HEK293T (cell line): Measurements from ENCODE around the gene DDX51.
A peak's percentile ranks its signal among the peaks of the same experiment; 100 is the strongest.

Source experiments
- CTCF ChIA-PET: fragments of 350-600 bp; formaldehyde crosslinking; extraction: SDS; loops from one replicate; lab custom pipeline; 2021; ENCODE audit warnings: antibody characterized with exemption, inconsistent platforms; lab: Yijun Ruan, JAX
- POLR2A ChIA-PET: fragments of 350-600 bp; formaldehyde crosslinking; extraction: SDS; loops from one replicate; lab custom pipeline; 2020; ENCODE audit warnings: antibody characterized with exemption, inconsistent platforms; lab: Yijun Ruan, JAX
- DNase-seq: peaks from one replicate; pipeline ENCODE4 v3.0.0; 2012; ENCODE audit warnings: mixed read lengths; ENCODE audit errors: extremely low spot score
- ARNT ChIP-seq: fragments of 450-650 bp; IDR thresholded peaks from 2 replicates; pipeline ENCODE4 v1.6.1; 2017; ENCODE audit warnings: mild to moderate bottlenecking
- BHLHE40 ChIP-seq: fragments of 450-650 bp; IDR thresholded peaks from 2 replicates; pipeline ENCODE4 v1.6.1; 2016; ENCODE audit warnings: mild to moderate bottlenecking, moderate library complexity, borderline replicate concordance
- CTBP1 ChIP-seq: fragments of 450-650 bp; IDR thresholded peaks from 2 replicates; pipeline ENCODE4 v1.6.1; 2016; ENCODE audit warnings: borderline replicate concordance
- ELF4 ChIP-seq: fragments of 450-650 bp; IDR thresholded peaks from 2 replicates; pipeline ENCODE4 v1.6.1; 2017; ENCODE audit warnings: antibody characterized with exemption
- FOXA1 ChIP-seq: fragments of 450-650 bp; IDR thresholded peaks from 2 replicates; pipeline ENCODE4 v1.6.1; 2016; ENCODE audit warnings: mild to moderate bottlenecking
- FOXK2 ChIP-seq: fragments of 450-650 bp; IDR thresholded peaks from 2 replicates; pipeline ENCODE4 v1.6.1; 2016; ENCODE audit warnings: mild to moderate bottlenecking
- FOXM1 ChIP-seq: fragments of 450-650 bp; IDR thresholded peaks from 2 replicates; pipeline ENCODE4 v1.6.1; 2017; ENCODE audit warnings: mild to moderate bottlenecking, borderline replicate concordance
- HDGF ChIP-seq: fragments of 450-650 bp; IDR thresholded peaks from 2 replicates; pipeline ENCODE4 v1.6.1; 2017; ENCODE audit warnings: antibody characterized with exemption, borderline replicate concordance
- L3MBTL2 ChIP-seq: fragments of 450-650 bp; conservative IDR thresholded peaks from 2 replicates; pipeline ENCODE4 v1.6.1; 2016; ENCODE audit warnings: mild to moderate bottlenecking
- LEF1 ChIP-seq: fragments of 450-650 bp; IDR thresholded peaks from 2 replicates; pipeline ENCODE4 v1.6.1; 2017; ENCODE audit warnings: mild to moderate bottlenecking, borderline replicate concordance
- NFRKB ChIP-seq: fragments of 450-650 bp; IDR thresholded peaks from 2 replicates; pipeline ENCODE4 v1.6.1; 2016; ENCODE audit warnings: mild to moderate bottlenecking, moderate library complexity
- SP1 ChIP-seq: fragments of 450-650 bp; IDR thresholded peaks from 2 replicates; pipeline ENCODE4 v1.6.1; 2017
- SUZ12 ChIP-seq: fragments of 450-650 bp; IDR thresholded peaks from 2 replicates; pipeline ENCODE4 v1.6.1; 2016; ENCODE audit warnings: mild to moderate bottlenecking
- TARDBP ChIP-seq: fragments of 450-650 bp; IDR thresholded peaks from 2 replicates; pipeline ENCODE4 v1.6.1; 2016
- ZNF384 ChIP-seq: fragments of 450-650 bp; IDR thresholded peaks from 2 replicates; pipeline ENCODE4 v1.6.1; 2016
- TF ChIP-seq, protein P1 (sequence below): fragments of 450-650 bp; IDR thresholded peaks from 2 replicates; pipeline ENCODE4 v1.6.1; 2016

Gene DDX51

DNA sequence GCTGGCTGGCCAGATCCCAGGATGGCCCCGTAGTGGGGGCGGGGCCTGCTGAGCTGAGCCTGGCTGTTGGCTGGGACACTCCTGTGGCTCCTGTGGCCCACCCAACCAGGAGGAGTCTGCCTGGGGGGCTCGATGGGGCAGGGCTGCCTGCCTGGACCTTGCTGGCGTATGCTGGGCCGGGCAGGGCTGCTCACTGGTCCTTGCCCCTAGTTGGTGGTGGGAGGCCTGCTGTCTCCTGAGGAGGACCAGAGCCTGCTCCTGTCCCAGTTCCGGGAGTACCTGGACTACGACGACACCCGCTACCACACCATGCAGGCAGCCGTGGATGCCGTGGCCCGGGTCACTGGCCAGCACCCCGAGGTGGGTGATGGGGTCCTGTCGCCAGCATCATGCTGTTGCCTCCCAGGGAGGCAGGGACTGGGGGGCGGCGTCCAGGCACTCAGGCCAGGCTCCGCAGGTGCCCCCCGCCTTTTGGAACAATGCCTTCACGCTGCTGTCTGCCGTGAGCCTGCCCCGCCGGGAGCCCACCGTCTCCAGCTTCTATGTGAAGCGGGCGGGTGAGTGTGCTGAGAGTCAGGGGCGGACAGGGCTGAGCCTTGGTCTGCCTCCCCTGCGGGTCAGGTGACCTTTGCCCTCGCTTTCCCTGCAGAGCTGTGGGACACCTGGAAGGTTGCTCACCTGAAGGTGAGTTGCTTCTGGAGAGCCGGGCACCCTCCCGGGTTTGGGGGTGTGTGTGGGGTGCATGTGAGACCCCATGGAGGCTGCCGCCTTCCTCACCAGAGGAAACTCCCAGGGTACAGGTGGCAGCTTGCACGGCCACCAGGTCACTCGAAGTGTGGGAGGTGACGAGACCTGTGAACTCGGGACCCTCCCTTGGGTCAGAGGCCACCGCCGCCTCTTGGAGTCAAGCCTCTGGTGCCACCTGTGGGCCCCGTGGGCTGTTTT, 3.6 kb upstream of the DDX51 start:
- TF ChIP-seq L3MBTL2 (no peak), CTBP1 (no peak), SP1 (no peak), LEF1 (no peak), ELF4 (no peak), ARNT (no peak)
- POLR2A ChIA-PET: no interaction called here
- CTCF ChIA-PET: interaction anchor here (0.5 kb wide), 1 partner anchor 63 kb away, joined by 3 read pairs; no protein-coding TSS in a partner anchor
- DNase-seq: no peak

GRCh38 chr12:132146772-132147422, 2.8 kb upstream of the DDX51 start:
- TF ChIP-seq, protein P1, sequence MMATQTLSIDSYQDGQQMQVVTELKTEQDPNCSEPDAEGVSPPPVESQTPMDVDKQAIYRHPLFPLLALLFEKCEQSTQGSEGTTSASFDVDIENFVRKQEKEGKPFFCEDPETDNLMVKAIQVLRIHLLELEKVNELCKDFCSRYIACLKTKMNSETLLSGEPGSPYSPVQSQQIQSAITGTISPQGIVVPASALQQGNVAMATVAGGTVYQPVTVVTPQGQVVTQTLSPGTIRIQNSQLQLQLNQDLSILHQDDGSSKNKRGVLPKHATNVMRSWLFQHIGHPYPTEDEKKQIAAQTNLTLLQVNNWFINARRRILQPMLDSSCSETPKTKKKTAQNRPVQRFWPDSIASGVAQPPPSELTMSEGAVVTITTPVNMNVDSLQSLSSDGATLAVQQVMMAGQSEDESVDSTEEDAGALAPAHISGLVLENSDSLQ: no peak
- no peak for DNase-seq
- ChIA-PET POLR2A (no interaction called here), CTCF (no interaction called here)

DNA sequence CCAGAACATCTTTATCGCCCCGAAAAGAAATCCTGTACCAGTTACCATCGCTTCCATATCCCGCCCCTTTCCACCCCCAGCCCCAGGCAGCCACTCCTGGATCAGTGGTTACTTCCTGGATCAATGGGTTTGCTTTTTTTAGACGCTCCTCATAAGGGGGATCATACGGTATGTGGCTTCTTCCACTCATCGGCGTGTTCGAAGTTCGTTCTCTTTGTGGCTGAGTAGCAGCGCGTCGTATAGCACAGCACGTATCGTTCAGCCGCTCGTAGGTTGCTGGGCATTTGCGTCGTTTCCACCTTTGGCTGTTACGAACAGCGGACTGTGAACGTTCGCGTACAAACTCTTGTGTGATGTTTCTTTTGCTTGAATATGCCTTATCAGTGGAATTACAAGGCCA, 2.0 kb upstream of the DDX51 start:
- POLR2A ChIA-PET: interaction anchor here (1.2 to 1.4 kb wide), 2 partner anchors 8 to 129 kb away, joined by 3 read pairs; no protein-coding TSS in a partner anchor
- CTCF ChIA-PET: no interaction called here
- TF ChIP-seq ARNT (no peak), FOXA1 (no peak), SUZ12 (no peak), ZNF384 (no peak), TARDBP (no peak), CTBP1 (no peak), FOXK2 (no peak), FOXM1 (no peak), NFRKB (no peak), SP1 (no peak), BHLHE40 (no peak), ELF4 (no peak), LEF1 (no peak), HDGF (no peak)
- DNase-seq: no peak

- TF ChIP-seq ELF4 (no peak), BHLHE40 (no peak)
- POLR2A ChIA-PET: interaction anchor here (1.0 to 1.4 kb wide), 3 partner anchors 8 to 130 kb away, joined by 3 read pairs; no protein-coding TSS in a partner anchor
- CTCF ChIA-PET: no interaction called here
- no peak for DNase-seq
Measured at GRCh38 chr12:132145334-132145733, 1.2 kb upstream of the DDX51 start.

DNA sequence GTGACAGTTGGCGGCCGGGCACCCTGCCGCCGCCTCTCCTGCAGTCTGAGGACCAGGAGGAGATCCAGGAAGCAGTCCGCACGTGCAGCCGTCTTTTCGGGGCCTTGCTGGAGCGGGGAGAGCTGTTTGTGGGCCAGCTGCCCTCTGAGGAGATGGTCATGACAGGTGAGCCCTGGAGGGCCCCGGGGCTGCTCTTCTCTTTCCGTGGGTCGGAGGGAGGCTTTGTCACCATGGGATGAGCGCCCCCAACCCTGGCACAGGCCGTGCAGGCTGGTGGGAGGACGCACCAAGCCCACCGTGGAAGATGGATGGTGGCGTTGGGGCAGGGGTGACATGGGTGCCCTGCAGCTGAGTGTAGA, 670 bp upstream of the DDX51 start:
- ChIA-PET CTCF (no interaction called here), POLR2A (interaction anchor here (1.0 to 1.4 kb wide), 2 partner anchors 9 to 49 kb away, joined by 3 read pairs; no protein-coding TSS in a partner anchor)
- TF ChIP-seq FOXA1 (no peak), SP1 (no peak), L3MBTL2 (no peak), LEF1 (no peak), ARNT (no peak), TARDBP (no peak), HDGF (no peak), ZNF384 (no peak), SUZ12 (no peak), FOXM1 (no peak), ELF4 (no peak), BHLHE40 (no peak)
- TF ChIP-seq, protein P1: no peak
- peak; percentile 26 for DNase-seq

DNA sequence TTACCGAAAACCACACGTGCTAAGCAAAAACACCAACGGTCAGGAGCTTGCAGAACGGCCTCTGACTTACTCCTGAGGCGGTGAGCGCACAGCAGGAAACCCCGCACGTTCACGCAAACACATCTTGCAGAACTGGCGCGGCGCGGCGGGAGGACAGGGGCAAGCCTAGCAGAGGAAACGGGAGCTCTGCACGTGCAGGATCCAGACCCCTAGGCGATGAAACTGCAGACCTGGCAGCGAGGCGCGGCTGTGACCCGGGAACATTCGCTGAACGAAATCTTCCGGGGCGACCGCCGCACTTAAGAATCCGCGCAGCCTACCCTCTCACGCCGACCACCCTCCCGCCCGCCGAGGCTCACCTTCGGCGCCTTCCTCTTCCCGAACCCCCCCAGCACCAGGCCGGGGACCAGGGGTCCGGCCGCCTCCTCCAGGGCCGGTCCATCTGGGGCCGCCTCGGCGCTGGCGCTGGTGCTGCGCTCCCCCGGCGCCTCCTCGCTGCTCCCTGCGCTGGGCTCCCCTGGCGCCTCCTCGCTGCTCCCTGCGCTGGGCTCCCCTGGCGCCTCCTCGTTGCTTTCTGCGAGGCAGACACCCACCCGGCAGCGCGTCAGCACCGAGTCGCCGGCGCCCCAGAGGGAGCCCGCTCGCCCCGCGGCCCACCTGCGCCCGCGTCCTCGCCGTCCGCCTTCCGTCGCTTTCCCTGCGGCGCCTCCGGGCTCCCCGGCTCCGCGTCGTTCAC, 615 bp downstream of the DDX51 start:
- ChIA-PET POLR2A (no interaction called here), CTCF (no interaction called here)
- TF ChIP-seq CTBP1 (no peak), FOXK2 (no peak), NFRKB (no peak), TARDBP (no peak)
- peak; percentile 20 for DNase-seq

DNA sequence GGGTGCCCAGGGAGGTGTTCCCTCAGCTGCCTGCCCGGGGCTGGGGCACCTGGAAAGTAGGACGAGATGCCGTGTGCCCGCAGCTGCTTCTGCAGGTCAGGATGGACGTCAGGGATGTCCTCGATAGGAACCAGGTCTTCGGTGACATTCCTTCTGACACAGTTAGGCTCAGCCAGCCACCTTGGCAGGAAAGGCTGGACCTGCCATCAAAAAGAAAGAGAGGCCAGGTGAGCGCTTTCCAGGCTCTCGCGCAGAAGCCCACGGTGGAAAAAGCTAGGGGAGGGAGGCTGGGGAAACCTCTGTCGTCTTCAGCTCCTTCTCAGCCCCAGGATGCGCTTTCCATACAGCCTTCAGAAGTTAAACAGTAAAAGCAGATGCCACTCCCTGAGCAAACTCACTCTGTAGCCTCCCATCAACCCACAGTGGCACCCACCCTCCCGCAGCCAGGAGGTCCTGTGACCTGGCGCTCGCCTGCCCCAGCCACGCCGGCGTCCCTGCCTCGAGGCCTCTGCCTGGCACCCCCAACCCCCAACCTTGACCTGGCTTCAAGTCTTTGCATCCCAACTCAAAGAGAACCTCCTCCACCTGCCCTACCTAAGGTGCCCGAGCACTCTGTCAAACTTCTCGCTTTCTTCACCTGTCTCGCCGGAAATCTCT, 1.3 kb downstream of the DDX51 start:
- no peak for TF ChIP-seq ZNF384
- TF ChIP-seq FOXM1: no peak
- TF ChIP-seq LEF1: no peak
- TF ChIP-seq, protein P1: no peak
- no peak for TF ChIP-seq FOXK2
- CTCF ChIA-PET: no interaction called here
- no peak for DNase-seq
- POLR2A ChIA-PET: no interaction called here
